DOHH2 (cell line): ENCODE results near the gene JMY.

ENCODE experiments used
- H3F3A ChIP-seq: fragments of 200-600 bp; sonication (generic), shearing (Covaris generic); 2 replicates; pipeline ENCODE4 v1.6.0; 2016; ENCODE audit warnings: antibody characterized with exemption, mild to moderate bottlenecking; ENCODE audit not compliant: control insufficient read depth, insufficient read depth
- H3K27ac ChIP-seq: fragments of 200-600 bp; sonication (generic); 2 replicates; pipeline ENCODE4 v1.5.1; 2014; ENCODE audit warnings: low read depth, mild to moderate bottlenecking, low read length, moderate library complexity
- H3K27me3 ChIP-seq: fragments of 200-600 bp; sonication (generic); 2 replicates; pipeline ENCODE4 v1.6.1; 2014; ENCODE audit warnings: mild to moderate bottlenecking, low read length, mixed read lengths; ENCODE audit not compliant: control insufficient read depth
- H3K36me3 ChIP-seq: fragments of 200-600 bp; sonication (generic); 2 replicates; pipeline ENCODE4 v1.6.1; 2014; ENCODE audit warnings: mild to moderate bottlenecking, low read length, moderate library complexity, mixed read lengths; ENCODE audit not compliant: control insufficient read depth
- H3K4me1 ChIP-seq: fragments of 200-600 bp; sonication (generic); 2 replicates; pipeline ENCODE4 v1.6.1; 2014; ENCODE audit warnings: mild to moderate bottlenecking, low read length, mixed read lengths; ENCODE audit not compliant: control insufficient read depth
- H3K4me2 ChIP-seq: fragments of 200-600 bp; sonication (generic); 2 replicates; pipeline ENCODE4 v1.6.0; 2014; ENCODE audit warnings: mild to moderate bottlenecking, low read length, moderate library complexity
- H3K4me3 ChIP-seq: fragments of 200-600 bp; sonication (generic); 2 replicates; pipeline ENCODE4 v1.5.1; 2014; ENCODE audit warnings: mild to moderate bottlenecking, low read length, mixed read lengths
- H3K79me2 ChIP-seq: fragments of 200-600 bp; sonication (generic); 2 replicates; pipeline ENCODE4 v1.6.1; 2014; ENCODE audit warnings: mild to moderate bottlenecking, low read length, mixed read lengths; ENCODE audit not compliant: control insufficient read depth
- H3K9me2 ChIP-seq: fragments of 200-600 bp; sonication (generic); replicated peaks from 2 replicates; pipeline ENCODE4 v1.6.1; 2014; ENCODE audit warnings: mild to moderate bottlenecking, low read length, mixed read lengths; ENCODE audit not compliant: control insufficient read depth
- H3K9me3 ChIP-seq: fragments of 200-600 bp; sonication (generic); 2 replicates; pipeline ENCODE4 v1.6.1; 2014; ENCODE audit warnings: antibody characterized with exemption, low read length, mixed read lengths; ENCODE audit not compliant: control insufficient read depth, insufficient read depth
- H4K20me1 ChIP-seq: fragments of 200-600 bp; sonication (generic); 2 replicates; pipeline ENCODE4 v1.6.0; 2014; ENCODE audit warnings: low read depth, mild to moderate bottlenecking, antibody characterized with exemption, low read length, moderate library complexity; ENCODE audit not compliant: control insufficient read depth, insufficient read depth
- EZH2phosphoT487 ChIP-seq: fragments of 200-600 bp; sonication (generic); IDR thresholded peaks from 2 replicates; pipeline ENCODE4 v1.6.1; 2017; ENCODE audit warnings: borderline replicate concordance, mild to moderate bottlenecking, antibody characterized with exemption, low read length, moderate library complexity, mixed read lengths
- TF ChIP-seq, protein P1 (sequence below): fragments of 200-600 bp; sonication (generic); IDR thresholded peaks from one replicate; pipeline ENCODE4 v1.5.1; 2014; ENCODE audit warnings: antibody characterized with exemption, mild to moderate bottlenecking, low read depth, low read length; ENCODE audit not compliant: poor library complexity, severe bottlenecking

The JMY gene

DNA sequence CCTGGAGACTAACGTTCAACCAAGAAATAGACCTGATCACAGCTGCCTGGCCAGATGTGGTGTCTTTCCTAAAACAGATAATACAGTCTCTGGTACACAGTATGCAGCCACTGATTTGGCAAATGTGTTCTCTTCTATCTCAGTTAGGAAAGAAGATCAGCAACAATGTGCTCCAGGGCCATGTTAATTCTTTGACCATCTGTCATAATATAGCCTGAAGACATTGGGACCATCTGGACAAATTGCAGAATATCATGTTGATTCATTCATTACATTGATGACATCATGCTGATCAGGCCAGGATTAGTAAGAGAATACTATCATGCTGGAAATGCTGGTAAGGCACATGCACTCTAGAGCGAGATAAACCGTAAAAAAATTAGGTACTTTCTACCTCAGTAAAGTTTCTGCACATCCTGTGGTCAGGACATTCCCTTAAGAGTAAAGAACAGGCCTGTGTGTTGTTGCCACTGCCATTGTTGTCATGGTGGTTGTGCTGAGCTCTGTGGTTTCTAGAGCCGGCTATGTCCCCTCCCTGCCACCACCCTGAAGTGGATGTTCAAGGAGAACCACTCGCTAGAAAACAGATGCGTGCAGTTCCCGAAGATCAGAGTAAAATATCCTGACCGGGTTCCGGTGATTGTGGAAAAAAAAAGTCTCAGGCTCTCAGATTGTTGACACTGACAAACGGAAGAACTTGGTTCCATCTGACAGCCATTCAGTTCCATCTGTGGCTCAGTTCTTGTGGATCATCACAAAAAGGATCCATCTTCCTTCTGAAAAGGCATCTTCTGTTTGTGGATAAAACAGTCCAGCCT, 6.4 kb upstream of the JMY start:
- Histone ChIP-seq H3K27me3 (peaks cover 4% of the 10 kb centered on the region), H3F3A (no peaks in the 10 kb centered on the region), H3K9me2 (no peaks in the 10 kb centered on the region), H3K4me3 (no peak overlapping the region), H3K4me2 (no peak overlapping the region), H3K79me2 (no peaks in the 10 kb centered on the region), H3K27ac (no peak overlapping the region), H3K36me3 (no peaks in the 10 kb centered on the region), H4K20me1 (no peaks in the 10 kb centered on the region), H3K4me1 (no peaks in the 10 kb centered on the region), H3K9me3 (no peaks in the 10 kb centered on the region)
- no peak for TF ChIP-seq EZH2phosphoT487
- TF ChIP-seq, protein P1, sequence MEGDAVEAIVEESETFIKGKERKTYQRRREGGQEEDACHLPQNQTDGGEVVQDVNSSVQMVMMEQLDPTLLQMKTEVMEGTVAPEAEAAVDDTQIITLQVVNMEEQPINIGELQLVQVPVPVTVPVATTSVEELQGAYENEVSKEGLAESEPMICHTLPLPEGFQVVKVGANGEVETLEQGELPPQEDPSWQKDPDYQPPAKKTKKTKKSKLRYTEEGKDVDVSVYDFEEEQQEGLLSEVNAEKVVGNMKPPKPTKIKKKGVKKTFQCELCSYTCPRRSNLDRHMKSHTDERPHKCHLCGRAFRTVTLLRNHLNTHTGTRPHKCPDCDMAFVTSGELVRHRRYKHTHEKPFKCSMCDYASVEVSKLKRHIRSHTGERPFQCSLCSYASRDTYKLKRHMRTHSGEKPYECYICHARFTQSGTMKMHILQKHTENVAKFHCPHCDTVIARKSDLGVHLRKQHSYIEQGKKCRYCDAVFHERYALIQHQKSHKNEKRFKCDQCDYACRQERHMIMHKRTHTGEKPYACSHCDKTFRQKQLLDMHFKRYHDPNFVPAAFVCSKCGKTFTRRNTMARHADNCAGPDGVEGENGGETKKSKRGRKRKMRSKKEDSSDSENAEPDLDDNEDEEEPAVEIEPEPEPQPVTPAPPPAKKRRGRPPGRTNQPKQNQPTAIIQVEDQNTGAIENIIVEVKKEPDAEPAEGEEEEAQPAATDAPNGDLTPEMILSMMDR: no peak

DNA sequence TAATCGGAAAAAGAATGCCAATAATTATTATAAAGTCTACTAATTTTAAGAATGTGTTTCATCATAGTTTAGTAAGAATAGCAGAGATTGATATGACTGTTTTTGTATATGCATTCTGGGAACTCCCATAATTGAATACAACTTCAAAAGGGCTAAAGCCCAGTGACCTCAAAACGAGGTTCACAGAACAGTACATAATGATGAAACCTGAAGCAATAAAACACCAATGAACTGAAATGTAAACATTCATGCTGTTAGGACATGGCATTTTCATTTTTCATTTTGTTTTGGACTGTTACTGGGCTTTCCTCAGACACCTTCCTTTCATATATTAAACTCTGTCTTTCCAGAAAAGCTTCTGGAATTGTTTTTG, 684 bp upstream of the JMY start:
- H3K27ac ChIP-seq: no peak overlapping the region

GRCh38 chr5:79236362-79236969, 535 bp downstream of the JMY start:
- Histone ChIP-seq H3K36me3 (no peaks in the 10 kb centered on the region), H4K20me1 (peaks cover 7% of the 10 kb centered on the region; the same call in 1 of the 2 replicates), H3K4me3 (peak overlapping the region; percentile 85)

More for the DNA sequence above, 684 bp upstream of the JMY start:
- no peaks in the 10 kb centered on the region for H3K36me3 ChIP-seq
- TF ChIP-seq, protein P1: no peak
- TF ChIP-seq EZH2phosphoT487: no peak
- no peaks in the 10 kb centered on the region for H3K9me3 ChIP-seq
- peaks cover 25% of the 10 kb centered on the region for H3K4me1 ChIP-seq
- no peaks in the 10 kb centered on the region for H3K9me2 ChIP-seq
- no peaks in the 10 kb centered on the region for H4K20me1 ChIP-seq
- peak overlapping the region; percentile 98 for H3K4me2 ChIP-seq
- H3K4me3 ChIP-seq: peak overlapping the region; percentile 85
- peaks cover 30% of the 10 kb centered on the region for H3K27me3 ChIP-seq
- peaks cover 8% of the 10 kb centered on the region for H3F3A ChIP-seq
- H3K79me2 ChIP-seq: peaks cover 20% of the 10 kb centered on the region

More at GRCh38 chr5:79236362-79236969, 535 bp downstream of the JMY start:
- H3K27me3 ChIP-seq: peaks cover 30% of the 10 kb centered on the region
- peaks cover 25% of the 10 kb centered on the region for H3K4me1 ChIP-seq
- H3K9me2 ChIP-seq: no peaks in the 10 kb centered on the region
- no peaks in the 10 kb centered on the region for H3K9me3 ChIP-seq
- H3K79me2 ChIP-seq: peaks cover 27% of the 10 kb centered on the region
- peak overlapping the region; percentile 98 for H3K4me2 ChIP-seq
- H3K27ac ChIP-seq: no peak overlapping the region
- H3F3A ChIP-seq: peaks cover 8% of the 10 kb centered on the region
- TF ChIP-seq EZH2phosphoT487: no peak
- TF ChIP-seq, protein P1: no peak
